ENCODE data around the gene FAM53B. TPM values are rescaled to one million over a fixed set of nuclear protein-coding genes. Genes with fewer than 3 reads are reported as not detected.

Gene FAM53B
- total RNA-seq, 1 donor from 2014 or later = 53.4 TPM

DNA sequence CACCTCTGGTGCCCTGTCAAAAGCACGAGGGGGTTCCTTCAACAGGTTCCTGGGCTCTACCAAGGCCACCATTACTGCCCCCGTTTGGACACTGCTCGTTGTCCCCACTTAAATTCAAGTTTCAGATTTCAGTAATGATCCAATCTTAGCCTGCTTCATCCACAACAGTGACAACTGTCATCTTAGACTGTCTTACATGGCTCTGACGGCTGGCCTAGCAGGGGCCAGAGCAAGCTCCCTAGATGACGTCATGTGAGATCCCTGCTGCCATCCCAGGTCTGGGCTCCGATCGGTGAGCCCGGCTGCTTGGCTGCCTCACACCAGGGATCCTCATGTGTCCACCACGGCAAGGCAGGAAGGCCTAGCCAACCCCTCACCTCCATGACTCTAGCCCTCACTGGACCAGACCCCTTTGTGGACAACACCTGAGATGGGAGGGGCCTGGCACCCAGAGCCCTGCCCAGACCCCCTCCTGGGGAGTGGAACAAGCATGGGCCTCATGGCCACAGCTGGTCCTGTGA lies 82.5 kb downstream of the FAM53B start:
- intact Hi-C loops (cut with micrococcal nuclease) = no loop called here
- Histone ChIP-seq H3K27me3 (ENCODE audit: low read depth) (no peaks in the 10 kb centered on the region), H3K4me3 (no peak overlapping the region), H3K27ac (replicated peaks) (no peak overlapping the region), H3K36me3 (peaks cover 6% of the 10 kb centered on the region), H3K9me3 (replicated peaks) (no peaks in the 10 kb centered on the region), H3K4me1 (peaks cover 88% of the 10 kb centered on the region)
- no peak for DNase-seq
- TF ChIP-seq, protein P1, sequence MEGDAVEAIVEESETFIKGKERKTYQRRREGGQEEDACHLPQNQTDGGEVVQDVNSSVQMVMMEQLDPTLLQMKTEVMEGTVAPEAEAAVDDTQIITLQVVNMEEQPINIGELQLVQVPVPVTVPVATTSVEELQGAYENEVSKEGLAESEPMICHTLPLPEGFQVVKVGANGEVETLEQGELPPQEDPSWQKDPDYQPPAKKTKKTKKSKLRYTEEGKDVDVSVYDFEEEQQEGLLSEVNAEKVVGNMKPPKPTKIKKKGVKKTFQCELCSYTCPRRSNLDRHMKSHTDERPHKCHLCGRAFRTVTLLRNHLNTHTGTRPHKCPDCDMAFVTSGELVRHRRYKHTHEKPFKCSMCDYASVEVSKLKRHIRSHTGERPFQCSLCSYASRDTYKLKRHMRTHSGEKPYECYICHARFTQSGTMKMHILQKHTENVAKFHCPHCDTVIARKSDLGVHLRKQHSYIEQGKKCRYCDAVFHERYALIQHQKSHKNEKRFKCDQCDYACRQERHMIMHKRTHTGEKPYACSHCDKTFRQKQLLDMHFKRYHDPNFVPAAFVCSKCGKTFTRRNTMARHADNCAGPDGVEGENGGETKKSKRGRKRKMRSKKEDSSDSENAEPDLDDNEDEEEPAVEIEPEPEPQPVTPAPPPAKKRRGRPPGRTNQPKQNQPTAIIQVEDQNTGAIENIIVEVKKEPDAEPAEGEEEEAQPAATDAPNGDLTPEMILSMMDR (IDR thresholded peaks at IDR 0.05; ENCODE audit: borderline replicate concordance) = no peak

DNA sequence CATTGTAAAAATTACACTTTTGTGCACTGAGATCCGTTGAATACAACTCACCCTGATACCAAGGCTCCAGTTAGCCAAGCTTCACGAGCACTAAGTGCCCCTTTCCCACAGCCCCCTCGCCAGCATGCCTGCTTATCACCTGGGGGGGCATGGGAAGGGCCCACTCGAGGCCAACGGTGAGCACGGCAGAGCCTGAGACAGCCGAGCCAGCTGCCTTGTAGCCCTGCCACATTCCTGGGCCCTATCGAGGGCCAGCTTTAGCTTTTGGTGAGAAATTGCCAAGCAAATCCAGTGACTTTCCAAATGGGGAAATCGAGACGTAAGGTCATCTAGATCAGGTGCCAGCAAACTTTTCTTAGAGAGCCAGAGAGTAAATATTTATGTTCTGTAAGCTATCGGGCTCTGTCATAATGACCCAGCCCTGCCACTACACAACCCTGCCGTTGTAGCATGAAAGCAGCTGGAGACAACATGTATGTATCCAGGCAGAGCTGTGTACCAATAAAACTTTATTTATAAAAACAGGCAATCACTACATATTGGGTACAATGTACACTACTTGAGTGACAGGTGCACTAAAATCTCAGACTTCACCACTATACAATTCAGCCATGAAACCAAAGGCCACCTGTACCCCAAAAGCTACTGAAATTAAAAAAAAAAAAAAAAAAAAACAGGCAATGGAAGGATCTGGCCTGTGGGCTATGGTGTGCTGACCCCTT lies 83.6 kb downstream of the FAM53B start:
- H3K27me3 ChIP-seq (ENCODE audit: low read depth) = no peaks in the 10 kb centered on the region
- no peak for DNase-seq
- H3K4me3 ChIP-seq = no peak overlapping the region
- no peaks in the 10 kb centered on the region for H3K36me3 ChIP-seq
- H3K4me1 ChIP-seq = peaks cover 87% of the 10 kb centered on the region
- intact Hi-C loops (cut with micrococcal nuclease) = no loop called here
- H3K9me3 ChIP-seq (replicated peaks) = no peaks in the 10 kb centered on the region
- peak overlapping the region; percentile 7 for H3K27ac ChIP-seq (replicated peaks)
- TF ChIP-seq, protein P1 (IDR thresholded peaks at IDR 0.05; ENCODE audit: borderline replicate concordance) = no peak

DNA sequence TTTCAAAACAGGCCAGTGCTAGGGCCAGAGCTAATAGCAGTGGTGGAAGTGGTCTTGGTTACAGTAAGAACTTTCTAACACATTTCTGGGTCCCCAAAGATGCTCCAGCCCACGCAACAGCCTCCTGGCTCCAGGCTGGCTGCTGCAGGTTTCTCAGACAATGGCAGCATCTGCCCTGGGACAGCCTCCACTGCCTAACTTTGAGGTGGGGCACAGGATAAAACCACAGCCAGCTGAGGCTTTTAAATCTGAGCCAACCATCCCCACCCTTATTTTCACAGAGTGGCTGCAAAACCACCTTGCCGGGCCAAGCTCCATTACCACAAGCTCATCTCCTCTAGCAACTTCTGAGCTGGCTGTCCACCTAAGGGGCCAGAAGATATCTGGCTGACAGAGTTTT lies 84.8 kb downstream of the FAM53B start:
- Histone ChIP-seq H3K4me1 (peaks cover 89% of the 10 kb centered on the region), H3K27me3 (ENCODE audit: low read depth) (no peaks in the 10 kb centered on the region), H3K36me3 (no peaks in the 10 kb centered on the region), H3K4me3 (no peak overlapping the region), H3K9me3 (replicated peaks) (no peaks in the 10 kb centered on the region), H3K27ac (replicated peaks) (peak overlapping the region; percentile 7)
- intact Hi-C loops (cut with micrococcal nuclease) = no loop called here
- TF ChIP-seq, protein P1 (IDR thresholded peaks at IDR 0.05; ENCODE audit: borderline replicate concordance) = no peak
- no peak for DNase-seq

DNA sequence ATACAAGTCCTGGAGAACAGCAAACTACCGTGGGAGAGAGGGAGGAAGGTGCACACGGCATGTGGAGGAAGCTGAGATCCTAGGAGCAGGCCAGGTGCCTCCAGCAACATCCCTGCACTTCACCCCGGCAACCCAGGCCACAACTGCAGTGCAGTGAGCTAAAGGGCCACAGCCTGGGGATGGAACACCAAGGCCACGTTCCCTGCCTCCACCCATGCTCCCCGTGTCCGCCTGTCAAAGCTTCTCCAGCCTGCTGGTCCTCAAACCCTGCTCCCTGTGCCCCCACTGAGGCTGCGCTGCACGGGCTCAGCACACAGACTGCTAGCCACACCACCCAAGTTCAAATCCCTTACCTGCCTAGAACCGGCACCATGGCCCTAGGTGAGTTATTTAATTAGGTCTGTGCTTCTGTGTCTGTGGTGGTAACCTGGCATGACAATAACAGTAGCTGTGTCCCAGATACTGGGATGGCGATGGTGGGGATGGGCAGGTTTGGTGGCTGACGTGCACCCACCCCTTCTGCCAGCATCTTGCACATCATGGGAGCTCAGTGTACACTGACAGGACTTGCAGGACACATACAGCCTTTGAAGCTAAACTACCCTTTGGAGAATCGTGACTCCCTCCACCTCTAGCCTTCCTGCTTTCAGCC lies 85.5 kb downstream of the FAM53B start:
- no peak overlapping the region for H3K4me3 ChIP-seq
- DNase-seq = no peak
- H3K27me3 ChIP-seq (ENCODE audit: low read depth) = no peaks in the 10 kb centered on the region
- H3K4me1 ChIP-seq = peaks cover 89% of the 10 kb centered on the region
- intact Hi-C loops (cut with micrococcal nuclease) = no loop called here
- peak overlapping the region; percentile 9 for H3K27ac ChIP-seq (replicated peaks)
- no peaks in the 10 kb centered on the region for H3K9me3 ChIP-seq (replicated peaks)
- TF ChIP-seq, protein P1 (IDR thresholded peaks at IDR 0.05; ENCODE audit: borderline replicate concordance) = no peak
- no peaks in the 10 kb centered on the region for H3K36me3 ChIP-seq

DNA sequence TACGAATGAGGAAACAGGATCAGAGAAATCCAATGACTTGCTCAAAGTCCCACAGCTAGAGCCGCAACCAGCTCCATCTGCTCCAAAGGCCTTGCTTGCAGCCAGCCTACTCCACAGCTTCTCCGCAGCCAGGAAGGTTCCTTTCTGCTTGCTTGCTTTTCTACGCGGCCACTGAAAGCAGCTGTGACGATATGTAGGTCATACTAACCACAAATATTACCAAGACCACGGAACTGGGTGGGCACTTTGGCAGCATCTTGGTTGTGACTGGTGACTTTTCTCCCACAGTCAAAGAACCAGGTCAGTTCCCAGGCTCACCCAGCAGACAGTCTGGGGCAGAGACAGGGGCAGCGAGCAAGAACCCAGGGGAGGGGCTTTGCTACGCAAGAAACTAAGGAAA lies 86.4 kb downstream of the FAM53B start:
- TF ChIP-seq, protein P1 (IDR thresholded peaks at IDR 0.05; ENCODE audit: borderline replicate concordance) = no peak
- Histone ChIP-seq H3K27ac (replicated peaks) (peak overlapping the region; percentile 9), H3K27me3 (ENCODE audit: low read depth) (no peaks in the 10 kb centered on the region), H3K4me1 (peaks cover 89% of the 10 kb centered on the region), H3K36me3 (no peaks in the 10 kb centered on the region), H3K9me3 (replicated peaks) (no peaks in the 10 kb centered on the region), H3K4me3 (no peak overlapping the region)
- DNase-seq = no peak
- intact Hi-C loops (cut with micrococcal nuclease) = no loop called here
